ENCODE data around the gene MCOLN1.

GRCh38 chr19:7516333-7516732 is 6.1 kb upstream of the MCOLN1 start:
- TF ChIP-seq, protein P1, sequence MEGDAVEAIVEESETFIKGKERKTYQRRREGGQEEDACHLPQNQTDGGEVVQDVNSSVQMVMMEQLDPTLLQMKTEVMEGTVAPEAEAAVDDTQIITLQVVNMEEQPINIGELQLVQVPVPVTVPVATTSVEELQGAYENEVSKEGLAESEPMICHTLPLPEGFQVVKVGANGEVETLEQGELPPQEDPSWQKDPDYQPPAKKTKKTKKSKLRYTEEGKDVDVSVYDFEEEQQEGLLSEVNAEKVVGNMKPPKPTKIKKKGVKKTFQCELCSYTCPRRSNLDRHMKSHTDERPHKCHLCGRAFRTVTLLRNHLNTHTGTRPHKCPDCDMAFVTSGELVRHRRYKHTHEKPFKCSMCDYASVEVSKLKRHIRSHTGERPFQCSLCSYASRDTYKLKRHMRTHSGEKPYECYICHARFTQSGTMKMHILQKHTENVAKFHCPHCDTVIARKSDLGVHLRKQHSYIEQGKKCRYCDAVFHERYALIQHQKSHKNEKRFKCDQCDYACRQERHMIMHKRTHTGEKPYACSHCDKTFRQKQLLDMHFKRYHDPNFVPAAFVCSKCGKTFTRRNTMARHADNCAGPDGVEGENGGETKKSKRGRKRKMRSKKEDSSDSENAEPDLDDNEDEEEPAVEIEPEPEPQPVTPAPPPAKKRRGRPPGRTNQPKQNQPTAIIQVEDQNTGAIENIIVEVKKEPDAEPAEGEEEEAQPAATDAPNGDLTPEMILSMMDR (IDR thresholded peaks at IDR 0.05), result no peak
- TF ChIP-seq JUND (IDR thresholded peaks at IDR 0.05) (no peak), TCF12 (IDR thresholded peaks at IDR 0.05) (no peak), MXI1 (IDR thresholded peaks at IDR 0.05; ENCODE audit: low read depth, low read length) (no peak), REST (IDR thresholded peaks at IDR 0.05; ENCODE audit: low read depth, low read length) (no peak), EP300 (IDR thresholded peaks at IDR 0.05; ENCODE audit: borderline replicate concordance in 1 of 2, low read depth in 1 of 2, low read length in 1 of 2) (no peak), RFX5 (IDR thresholded peaks at IDR 0.05; ENCODE audit: low read length) (no peak), EZH2phosphoT487 (IDR thresholded peaks at IDR 0.05; ENCODE audit: borderline replicate concordance, low read depth) (no peak), POLR2AphosphoS5 (IDR thresholded peaks at IDR 0.05; ENCODE audit: low read depth, low read length) (no peak), SIN3A (IDR thresholded peaks at IDR 0.05; ENCODE audit: borderline replicate concordance, low read depth, low read length) (no peak), FOXJ3 (CRISPR knock-in tag; IDR thresholded peaks at IDR 0.05) (no peak), RAD21 (IDR thresholded peaks at IDR 0.05; ENCODE audit: low read length) (no peak)

Data from SK-N-SH (cell line).